HG03520 (cell line): ENCODE results near the gene TRIP10.

Experiments
- ATAC-seq: cut with Tn5 transposase; IDR thresholded peaks from one replicate; pipeline ENCODE4 v1.9.1; 2021; ENCODE audit warnings: mild to moderate bottlenecking, moderate library complexity; ENCODE audit not compliant: unreplicated experiment

TRIP10 gene

GRCh38 chr19:6725513-6726231, 13.8 kb upstream of the TRIP10 start:
- no peak for ATAC-seq

GRCh38 chr19:6728346-6728745, 11.1 kb upstream of the TRIP10 start:
- ATAC-seq, result no peak

- no peak for ATAC-seq
These were observed 9.8 kb upstream of the TRIP10 start for GRCh38 chr19:6729573-6730152.

- no peak for ATAC-seq
These were observed 9.2 kb upstream of the TRIP10 start for GRCh38 chr19:6730153-6730804.

- ATAC-seq, result no peak
These were observed 8.4 kb upstream of the TRIP10 start for GRCh38 chr19:6730941-6731670.

GRCh38 chr19:6731822-6732221, 7.7 kb upstream of the TRIP10 start:
- ATAC-seq, result no peak

GRCh38 chr19:6732803-6733337, 6.6 kb upstream of the TRIP10 start:
- no peak for ATAC-seq

GRCh38 chr19:6733338-6734095, 6.0 kb upstream of the TRIP10 start:
- no peak for ATAC-seq

GRCh38 chr19:6734096-6734696, 5.3 kb upstream of the TRIP10 start:
- no peak for ATAC-seq

- ATAC-seq, result no peak
These were observed 4.1 kb upstream of the TRIP10 start for GRCh38 chr19:6735181-6735911.

- ATAC-seq, result no peak
These were observed 3.1 kb upstream of the TRIP10 start for GRCh38 chr19:6736169-6736916.

GRCh38 chr19:6736917-6737283, 2.6 kb upstream of the TRIP10 start:
- no peak for ATAC-seq

GRCh38 chr19:6737284-6737872, 2.1 kb upstream of the TRIP10 start, which contains the start of gene GPR108:
GPR108 (minus strand) TSS chr19:6737580; CDS start chr19:6737576, 4 bp downstream.
- peak; percentile 65 for ATAC-seq

GRCh38 chr19:6737873-6738786, 1.4 kb upstream of the TRIP10 start:
- no peak for ATAC-seq

GRCh38 chr19:6738787-6739389, 592 bp upstream of the TRIP10 start:
- no peak for ATAC-seq

GRCh38 chr19:6739883-6740588, 556 bp downstream of the TRIP10 start:
- ATAC-seq, result no peak
